GM23338 (cell line): Measurements from ENCODE around the gene PDHB. TPM values are rescaled to one million over a fixed set of nuclear protein-coding genes. Genes with fewer than 3 reads are reported as not detected.

Experiments used
- ATAC-seq: fragments of 200-7000 bp; cut with Tn5 transposase; 3 replicates; pipeline ENCODE4 v1.9.1; 2020
- DNase-seq: peaks from one replicate; pipeline ENCODE4 v3.0.0-alpha.2; 2015; ENCODE audit warnings: low spot score
- H2AFZ ChIP-seq: fragments of 200-600 bp; sonication (generic); 2 replicates; pipeline ENCODE4 v1.8.0; 2016; ENCODE audit warnings: antibody characterized with exemption, mild to moderate bottlenecking, moderate library complexity
- H3F3A ChIP-seq: fragments of 200-600 bp; sonication (generic); replicated peaks from 2 replicates; pipeline ENCODE4 v1.8.0; 2017; ENCODE audit warnings: antibody characterized with exemption, mixed run types, low read depth
- H3K27ac ChIP-seq: fragments of 200-600 bp; sonication (generic); 2 replicates; pipeline ENCODE4 v1.6.1; 2016; ENCODE audit warnings: low read depth
- H3K27me3 ChIP-seq: fragments of 200-600 bp; sonication (generic); 2 replicates; pipeline ENCODE4 v1.8.0; 2016; ENCODE audit warnings: mild to moderate bottlenecking, mixed run types, moderate library complexity; ENCODE audit not compliant: insufficient read depth
- H3K36me3 ChIP-seq: fragments of 200-600 bp; sonication (generic); 2 replicates; pipeline ENCODE4 v1.8.0; 2016; ENCODE audit warnings: mild to moderate bottlenecking; ENCODE audit not compliant: insufficient read depth
- H3K4me1 ChIP-seq: fragments of 200-600 bp; sonication (generic); 2 replicates; pipeline ENCODE4 v1.8.0; 2016; ENCODE audit warnings: mild to moderate bottlenecking, moderate library complexity; ENCODE audit not compliant: insufficient read depth
- H3K4me2 ChIP-seq: fragments of 200-600 bp; sonication (generic); 2 replicates; pipeline ENCODE4 v1.7.1; 2017; ENCODE audit warnings: mixed run types
- H3K4me3 ChIP-seq: fragments of 200-600 bp; sonication (generic); 2 replicates; pipeline ENCODE4 v1.6.1; 2016; ENCODE audit warnings: mixed run types
- H3K79me2 ChIP-seq: fragments of 200-600 bp; sonication (generic); replicated peaks from 2 replicates; pipeline ENCODE4 v1.8.0; 2017; ENCODE audit warnings: mild to moderate bottlenecking; ENCODE audit not compliant: insufficient read depth
- H3K9me2 ChIP-seq: fragments of 200-600 bp; sonication (generic); 2 replicates; pipeline ENCODE4 v1.8.0; 2017; ENCODE audit not compliant: insufficient read depth
- H4K20me1 ChIP-seq: fragments of 200-600 bp; sonication (generic); replicated peaks from 2 replicates; pipeline ENCODE4 v1.8.0; 2017; ENCODE audit warnings: mild to moderate bottlenecking; ENCODE audit not compliant: insufficient read depth
- H3K27ac Mint-ChIP-seq: 2 replicates; pipeline ENCODE4 v1.8.0; 2020; ENCODE audit warnings: inconsistent platforms, mild to moderate bottlenecking, moderate library complexity, mixed read lengths
- H3K27me3 Mint-ChIP-seq: 3 replicates; pipeline ENCODE4 v1.8.0; 2022; ENCODE audit warnings: low read depth, mild to moderate bottlenecking, moderate library complexity, mixed read lengths, inconsistent platforms; ENCODE audit not compliant: insufficient read depth, poor library complexity
- H3K36me3 Mint-ChIP-seq: 3 replicates; pipeline ENCODE4 v1.8.0; 2021; ENCODE audit warnings: low read depth, mild to moderate bottlenecking, inconsistent platforms, moderate library complexity, mixed read lengths
- H3K4me1 Mint-ChIP-seq: 3 replicates; pipeline ENCODE4 v1.8.0; 2020; ENCODE audit warnings: mild to moderate bottlenecking, inconsistent platforms, mixed read lengths
- H3K4me3 Mint-ChIP-seq: 3 replicates; pipeline ENCODE4 v1.8.0; 2021; ENCODE audit warnings: moderate library complexity, mild to moderate bottlenecking, inconsistent platforms, mixed read lengths
- H3K9me3 Mint-ChIP-seq: 3 replicates; pipeline ENCODE4 v1.8.0; 2020; ENCODE audit warnings: moderate library complexity, mild to moderate bottlenecking, inconsistent platforms, mixed read lengths
- CREB1 ChIP-seq: fragments of 250-450 bp; sonication (Bioruptor Pico); IDR thresholded peaks from 2 replicates; pipeline ENCODE4 v1.5.0; 2020; ENCODE audit warnings: low read depth, mild to moderate bottlenecking, moderate library complexity
- EZH2 ChIP-seq: fragments of 200-600 bp; sonication (generic); IDR thresholded peaks from one replicate; pipeline ENCODE4 v1.8.0; 2017; ENCODE audit warnings: antibody characterized with exemption, mild to moderate bottlenecking, low read depth; ENCODE audit not compliant: unreplicated experiment
- EZH2phosphoT487 ChIP-seq: fragments of 200-600 bp; sonication (generic); IDR thresholded peaks from one replicate; pipeline ENCODE4 v1.8.1; 2018; ENCODE audit warnings: antibody characterized with exemption; ENCODE audit not compliant: unreplicated experiment
- JUNB ChIP-seq: IDR thresholded peaks from one replicate; pipeline ENCODE4 v1.6.1; 2016; ENCODE audit warnings: antibody characterized with exemption; ENCODE audit not compliant: unreplicated experiment
- NANOG ChIP-seq: IDR thresholded peaks from 2 replicates; pipeline ENCODE4 v1.6.1; 2016; ENCODE audit warnings: antibody characterized with exemption, borderline replicate concordance
- POLR2AphosphoS5 ChIP-seq: IDR thresholded peaks from 2 replicates; pipeline ENCODE4 v1.6.1; 2016; ENCODE audit warnings: antibody characterized with exemption, low read depth
- STAT1 ChIP-seq: IDR thresholded peaks from one replicate; pipeline ENCODE4 v1.6.1; 2016; ENCODE audit warnings: antibody characterized with exemption; ENCODE audit not compliant: unreplicated experiment
- ZNF114 ChIP-seq: fragments of 250-450 bp; sonication (Bioruptor Pico); IDR thresholded peaks from 2 replicates; pipeline ENCODE4 v1.5.0; 2020; ENCODE audit warnings: mild to moderate bottlenecking, moderate library complexity
- ZNF331 ChIP-seq: fragments of 250-450 bp; sonication (Bioruptor Pico); IDR thresholded peaks from 2 replicates; pipeline ENCODE4 v1.5.0; 2020; ENCODE audit warnings: low read depth, mild to moderate bottlenecking, moderate library complexity
- polyA plus RNA-seq: library from polyadenylated mRNA; unstranded; fragments of >200 nt; fragmentation: Nextera tagmentation; extraction: Ambion mirVana; gene quantifications from 2 replicates; pipeline ENCODE4 v1.2.1, GENCODE V29; 2016
- total RNA-seq: library from RNA; depleted of rRNA; stranded (reverse); fragments of >200 nt; shearing (Covaris generic); gene quantifications from 2 replicates; pipeline ENCODE4 v1.2.3, GENCODE V29; 2014
- TF ChIP-seq, protein P1 (sequence below): IDR thresholded peaks from one replicate; pipeline ENCODE4 v1.6.1; 2018; ENCODE audit warnings: antibody characterized with exemption; ENCODE audit not compliant: unreplicated experiment
- TF ChIP-seq, protein P2 (sequence below), 2 experiments: fragments of 200-600 bp in 1 of 2; sonication (generic) in 1 of 2; conservative IDR thresholded peaks; 2 replicates each; pipeline versions ENCODE4 v1.5.1 to v1.6.1; 2016 to 2017; ENCODE audit warnings: antibody characterized with exemption in 2 of 2, low read depth in 2 of 2, mild to moderate bottlenecking in 2 of 2, moderate library complexity in 1 of 2
- TF ChIP-seq, protein P3 (sequence below): IDR thresholded peaks from 2 replicates; pipeline ENCODE4 v1.6.1; 2016; ENCODE audit warnings: antibody characterized with exemption
- TF ChIP-seq, protein P4 (sequence below): fragments of 250-450 bp; sonication (Bioruptor Pico); IDR thresholded peaks from 2 replicates; pipeline ENCODE4 v1.5.0; 2020; ENCODE audit warnings: mild to moderate bottlenecking, moderate library complexity

PDHB gene
- total and polyA plus RNA-seq, 2 experiments from 2014 or later: 172 to 222 TPM

DNA sequence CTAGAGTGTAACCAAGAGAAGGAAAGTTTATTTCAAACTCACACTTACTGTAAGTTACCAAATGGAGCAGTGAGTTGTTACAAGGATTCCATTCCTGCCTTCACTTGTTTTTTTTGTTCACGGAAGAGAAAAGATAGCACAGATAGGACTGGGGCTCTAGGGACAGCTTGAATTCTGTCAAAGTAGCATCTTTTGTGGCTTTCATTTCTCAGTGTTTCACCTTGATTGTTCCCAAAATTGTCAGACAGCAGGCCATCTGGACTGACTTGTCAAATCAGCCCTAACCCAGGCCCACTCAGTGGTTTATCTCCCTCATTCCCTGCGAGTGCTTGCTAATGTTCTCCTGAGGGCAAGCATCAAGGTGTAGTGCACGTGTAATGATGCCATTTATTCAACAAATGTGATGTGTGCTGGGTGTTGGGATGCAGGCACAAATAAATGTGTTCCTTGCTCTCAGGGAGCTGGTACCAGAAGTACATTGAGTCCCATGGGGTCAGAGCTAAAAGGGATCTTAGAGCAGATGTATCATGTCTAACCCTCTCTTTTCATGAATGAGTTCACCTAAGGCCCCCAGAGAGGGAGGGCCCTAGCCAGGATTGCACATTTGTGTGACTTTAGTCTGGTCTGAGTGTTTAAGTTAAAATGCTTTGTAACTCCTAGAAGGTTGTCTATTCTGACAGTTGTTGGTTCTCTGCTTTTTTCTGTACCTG lies 49.1 kb downstream of the PDHB start:
- TF ChIP-seq EZH2 (no peak), STAT1 (no peak), NANOG (no peak), CREB1 (CRISPR knock-in tag) (no peak), JUNB (no peak), ZNF114 (CRISPR knock-in tag) (no peak), POLR2AphosphoS5 (no peak), ZNF331 (CRISPR knock-in tag) (no peak), EZH2phosphoT487 (no peak)
- TF ChIP-seq, protein P1, sequence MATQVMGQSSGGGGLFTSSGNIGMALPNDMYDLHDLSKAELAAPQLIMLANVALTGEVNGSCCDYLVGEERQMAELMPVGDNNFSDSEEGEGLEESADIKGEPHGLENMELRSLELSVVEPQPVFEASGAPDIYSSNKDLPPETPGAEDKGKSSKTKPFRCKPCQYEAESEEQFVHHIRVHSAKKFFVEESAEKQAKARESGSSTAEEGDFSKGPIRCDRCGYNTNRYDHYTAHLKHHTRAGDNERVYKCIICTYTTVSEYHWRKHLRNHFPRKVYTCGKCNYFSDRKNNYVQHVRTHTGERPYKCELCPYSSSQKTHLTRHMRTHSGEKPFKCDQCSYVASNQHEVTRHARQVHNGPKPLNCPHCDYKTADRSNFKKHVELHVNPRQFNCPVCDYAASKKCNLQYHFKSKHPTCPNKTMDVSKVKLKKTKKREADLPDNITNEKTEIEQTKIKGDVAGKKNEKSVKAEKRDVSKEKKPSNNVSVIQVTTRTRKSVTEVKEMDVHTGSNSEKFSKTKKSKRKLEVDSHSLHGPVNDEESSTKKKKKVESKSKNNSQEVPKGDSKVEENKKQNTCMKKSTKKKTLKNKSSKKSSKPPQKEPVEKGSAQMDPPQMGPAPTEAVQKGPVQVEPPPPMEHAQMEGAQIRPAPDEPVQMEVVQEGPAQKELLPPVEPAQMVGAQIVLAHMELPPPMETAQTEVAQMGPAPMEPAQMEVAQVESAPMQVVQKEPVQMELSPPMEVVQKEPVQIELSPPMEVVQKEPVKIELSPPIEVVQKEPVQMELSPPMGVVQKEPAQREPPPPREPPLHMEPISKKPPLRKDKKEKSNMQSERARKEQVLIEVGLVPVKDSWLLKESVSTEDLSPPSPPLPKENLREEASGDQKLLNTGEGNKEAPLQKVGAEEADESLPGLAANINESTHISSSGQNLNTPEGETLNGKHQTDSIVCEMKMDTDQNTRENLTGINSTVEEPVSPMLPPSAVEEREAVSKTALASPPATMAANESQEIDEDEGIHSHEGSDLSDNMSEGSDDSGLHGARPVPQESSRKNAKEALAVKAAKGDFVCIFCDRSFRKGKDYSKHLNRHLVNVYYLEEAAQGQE: no peak
- TF ChIP-seq, protein P2, sequence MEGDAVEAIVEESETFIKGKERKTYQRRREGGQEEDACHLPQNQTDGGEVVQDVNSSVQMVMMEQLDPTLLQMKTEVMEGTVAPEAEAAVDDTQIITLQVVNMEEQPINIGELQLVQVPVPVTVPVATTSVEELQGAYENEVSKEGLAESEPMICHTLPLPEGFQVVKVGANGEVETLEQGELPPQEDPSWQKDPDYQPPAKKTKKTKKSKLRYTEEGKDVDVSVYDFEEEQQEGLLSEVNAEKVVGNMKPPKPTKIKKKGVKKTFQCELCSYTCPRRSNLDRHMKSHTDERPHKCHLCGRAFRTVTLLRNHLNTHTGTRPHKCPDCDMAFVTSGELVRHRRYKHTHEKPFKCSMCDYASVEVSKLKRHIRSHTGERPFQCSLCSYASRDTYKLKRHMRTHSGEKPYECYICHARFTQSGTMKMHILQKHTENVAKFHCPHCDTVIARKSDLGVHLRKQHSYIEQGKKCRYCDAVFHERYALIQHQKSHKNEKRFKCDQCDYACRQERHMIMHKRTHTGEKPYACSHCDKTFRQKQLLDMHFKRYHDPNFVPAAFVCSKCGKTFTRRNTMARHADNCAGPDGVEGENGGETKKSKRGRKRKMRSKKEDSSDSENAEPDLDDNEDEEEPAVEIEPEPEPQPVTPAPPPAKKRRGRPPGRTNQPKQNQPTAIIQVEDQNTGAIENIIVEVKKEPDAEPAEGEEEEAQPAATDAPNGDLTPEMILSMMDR (conservative IDR thresholded peaks at IDR 0.05; ENCODE audit: low read depth in 2 of 2): no peak
- TF ChIP-seq, protein P3, sequence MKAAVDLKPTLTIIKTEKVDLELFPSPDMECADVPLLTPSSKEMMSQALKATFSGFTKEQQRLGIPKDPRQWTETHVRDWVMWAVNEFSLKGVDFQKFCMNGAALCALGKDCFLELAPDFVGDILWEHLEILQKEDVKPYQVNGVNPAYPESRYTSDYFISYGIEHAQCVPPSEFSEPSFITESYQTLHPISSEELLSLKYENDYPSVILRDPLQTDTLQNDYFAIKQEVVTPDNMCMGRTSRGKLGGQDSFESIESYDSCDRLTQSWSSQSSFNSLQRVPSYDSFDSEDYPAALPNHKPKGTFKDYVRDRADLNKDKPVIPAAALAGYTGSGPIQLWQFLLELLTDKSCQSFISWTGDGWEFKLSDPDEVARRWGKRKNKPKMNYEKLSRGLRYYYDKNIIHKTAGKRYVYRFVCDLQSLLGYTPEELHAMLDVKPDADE: no peak
- TF ChIP-seq, protein P4, sequence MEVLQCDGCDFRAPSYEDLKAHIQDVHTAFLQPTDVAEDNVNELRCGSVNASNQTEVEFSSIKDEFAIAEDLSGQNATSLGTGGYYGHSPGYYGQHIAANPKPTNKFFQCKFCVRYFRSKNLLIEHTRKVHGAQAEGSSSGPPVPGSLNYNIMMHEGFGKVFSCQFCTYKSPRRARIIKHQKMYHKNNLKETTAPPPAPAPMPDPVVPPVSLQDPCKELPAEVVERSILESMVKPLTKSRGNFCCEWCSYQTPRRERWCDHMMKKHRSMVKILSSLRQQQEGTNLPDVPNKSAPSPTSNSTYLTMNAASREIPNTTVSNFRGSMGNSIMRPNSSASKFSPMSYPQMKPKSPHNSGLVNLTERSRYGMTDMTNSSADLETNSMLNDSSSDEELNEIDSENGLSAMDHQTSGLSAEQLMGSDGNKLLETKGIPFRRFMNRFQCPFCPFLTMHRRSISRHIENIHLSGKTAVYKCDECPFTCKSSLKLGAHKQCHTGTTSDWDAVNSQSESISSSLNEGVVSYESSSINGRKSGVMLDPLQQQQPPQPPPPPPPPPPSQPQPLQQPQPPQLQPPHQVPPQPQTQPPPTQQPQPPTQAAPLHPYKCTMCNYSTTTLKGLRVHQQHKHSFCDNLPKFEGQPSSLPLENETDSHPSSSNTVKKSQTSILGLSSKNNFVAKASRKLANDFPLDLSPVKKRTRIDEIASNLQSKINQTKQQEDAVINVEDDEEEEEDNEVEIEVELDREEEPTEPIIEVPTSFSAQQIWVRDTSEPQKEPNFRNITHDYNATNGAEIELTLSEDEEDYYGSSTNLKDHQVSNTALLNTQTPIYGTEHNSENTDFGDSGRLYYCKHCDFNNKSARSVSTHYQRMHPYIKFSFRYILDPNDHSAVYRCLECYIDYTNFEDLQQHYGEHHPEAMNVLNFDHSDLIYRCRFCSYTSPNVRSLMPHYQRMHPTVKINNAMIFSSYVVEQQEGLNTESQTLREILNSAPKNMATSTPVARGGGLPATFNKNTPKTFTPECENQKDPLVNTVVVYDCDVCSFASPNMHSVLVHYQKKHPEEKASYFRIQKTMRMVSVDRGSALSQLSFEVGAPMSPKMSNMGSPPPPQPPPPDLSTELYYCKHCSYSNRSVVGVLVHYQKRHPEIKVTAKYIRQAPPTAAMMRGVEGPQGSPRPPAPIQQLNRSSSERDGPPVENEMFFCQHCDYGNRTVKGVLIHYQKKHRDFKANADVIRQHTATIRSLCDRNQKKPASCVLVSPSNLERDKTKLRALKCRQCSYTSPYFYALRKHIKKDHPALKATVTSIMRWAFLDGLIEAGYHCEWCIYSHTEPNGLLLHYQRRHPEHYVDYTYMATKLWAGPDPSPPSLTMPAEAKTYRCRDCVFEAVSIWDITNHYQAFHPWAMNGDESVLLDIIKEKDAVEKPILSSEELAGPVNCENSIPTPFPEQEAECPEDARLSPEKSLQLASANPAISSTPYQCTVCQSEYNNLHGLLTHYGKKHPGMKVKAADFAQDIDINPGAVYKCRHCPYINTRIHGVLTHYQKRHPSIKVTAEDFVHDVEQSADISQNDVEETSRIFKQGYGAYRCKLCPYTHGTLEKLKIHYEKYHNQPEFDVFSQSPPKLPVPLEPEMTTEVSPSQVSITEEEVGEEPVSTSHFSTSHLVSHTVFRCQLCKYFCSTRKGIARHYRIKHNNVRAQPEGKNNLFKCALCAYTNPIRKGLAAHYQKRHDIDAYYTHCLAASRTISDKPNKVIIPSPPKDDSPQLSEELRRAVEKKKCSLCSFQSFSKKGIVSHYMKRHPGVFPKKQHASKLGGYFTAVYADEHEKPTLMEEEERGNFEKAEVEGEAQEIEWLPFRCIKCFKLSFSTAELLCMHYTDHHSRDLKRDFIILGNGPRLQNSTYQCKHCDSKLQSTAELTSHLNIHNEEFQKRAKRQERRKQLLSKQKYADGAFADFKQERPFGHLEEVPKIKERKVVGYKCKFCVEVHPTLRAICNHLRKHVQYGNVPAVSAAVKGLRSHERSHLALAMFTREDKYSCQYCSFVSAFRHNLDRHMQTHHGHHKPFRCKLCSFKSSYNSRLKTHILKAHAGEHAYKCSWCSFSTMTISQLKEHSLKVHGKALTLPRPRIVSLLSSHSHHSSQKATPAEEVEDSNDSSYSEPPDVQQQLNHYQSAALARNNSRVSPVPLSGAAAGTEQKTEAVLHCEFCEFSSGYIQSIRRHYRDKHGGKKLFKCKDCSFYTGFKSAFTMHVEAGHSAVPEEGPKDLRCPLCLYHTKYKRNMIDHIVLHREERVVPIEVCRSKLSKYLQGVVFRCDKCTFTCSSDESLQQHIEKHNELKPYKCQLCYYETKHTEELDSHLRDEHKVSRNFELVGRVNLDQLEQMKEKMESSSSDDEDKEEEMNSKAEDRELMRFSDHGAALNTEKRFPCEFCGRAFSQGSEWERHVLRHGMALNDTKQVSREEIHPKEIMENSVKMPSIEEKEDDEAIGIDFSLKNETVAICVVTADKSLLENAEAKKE (CRISPR knock-in tag): no peak
- no peak overlapping the region for H3K4me3 ChIP-seq
- DNase-seq (no peak), ATAC-seq (no peak)
- no peaks in the 10 kb centered on the region for H4K20me1 ChIP-seq
- Mint-ChIP-seq H3K4me3 (no peak overlapping the region), H3K36me3 (no peaks in the 10 kb centered on the region), H3K27ac (no peak overlapping the region), H3K4me1 (peaks cover 29% of the 10 kb centered on the region), H3K27me3 (peaks cover 7% of the 10 kb centered on the region), H3K9me3 (no peaks in the 10 kb centered on the region)
- no peaks in the 10 kb centered on the region for H3K9me2 ChIP-seq
- H3K79me2 ChIP-seq: no peaks in the 10 kb centered on the region
- no peaks in the 10 kb centered on the region for H3F3A ChIP-seq
- H3K4me2 ChIP-seq: no peak overlapping the region
- H3K4me1 ChIP-seq: peaks cover 22% of the 10 kb centered on the region
- no peaks in the 10 kb centered on the region for H3K27me3 ChIP-seq
- peak overlapping the region; percentile 33; the same call in 1 of the 2 replicates for H3K27ac ChIP-seq
- no peak overlapping the region for H2AFZ ChIP-seq
- no peaks in the 10 kb centered on the region for H3K36me3 ChIP-seq
